MM.1S (cell line): Measurements from ENCODE around the gene WDR82.

Experiments
- DNase-seq: peaks from one replicate; pipeline ENCODE4 v3.0.0-alpha.2; 2015
- H2AFZ ChIP-seq: fragments of 300-600 bp; sonication (generic); 2 replicates; pipeline ENCODE4 v1.6.0; 2016; ENCODE audit warnings: antibody characterized with exemption, low read length
- H3F3A ChIP-seq: fragments of 300-600 bp; sonication (generic); 2 replicates; pipeline ENCODE4 v1.6.1; 2016; ENCODE audit warnings: mild to moderate bottlenecking, antibody characterized with exemption, low read length, moderate library complexity, mixed read lengths; ENCODE audit not compliant: insufficient read depth
- H3K27ac ChIP-seq: fragments of 300-600 bp; sonication (generic); 2 replicates; pipeline ENCODE4 v1.5.1; 2016; ENCODE audit warnings: mild to moderate bottlenecking, low read length
- H3K27me3 ChIP-seq: fragments of 300-600 bp; sonication (generic); replicated peaks from 2 replicates; pipeline ENCODE4 v1.6.0; 2016; ENCODE audit warnings: low read length; ENCODE audit not compliant: insufficient read depth
- H3K36me3 ChIP-seq: fragments of 300-600 bp; sonication (generic); replicated peaks from 2 replicates; pipeline ENCODE4 v1.6.1; 2016; ENCODE audit warnings: mild to moderate bottlenecking, low read length, mixed read lengths; ENCODE audit not compliant: insufficient read depth
- H3K4me1 ChIP-seq: fragments of 300-600 bp; sonication (generic); 2 replicates; pipeline ENCODE4 v1.6.1; 2016; ENCODE audit warnings: low read length, mixed read lengths
- H3K4me2 ChIP-seq: fragments of 300-600 bp; sonication (generic); 2 replicates; pipeline ENCODE4 v1.6.0; 2016; ENCODE audit warnings: low read depth, low read length
- H3K4me3 ChIP-seq: fragments of 300-600 bp; sonication (generic); 2 replicates; pipeline ENCODE4 v1.5.1; 2016; ENCODE audit warnings: low read length, mixed read lengths
- H3K79me2 ChIP-seq: fragments of 300-600 bp; sonication (generic); 2 replicates; pipeline ENCODE4 v1.6.1; 2016; ENCODE audit warnings: mixed run types, low read length, mixed read lengths
- H3K9ac ChIP-seq: fragments of 300-600 bp; sonication (generic); 2 replicates; pipeline ENCODE4 v1.6.1; 2016; ENCODE audit warnings: low read length, mixed read lengths
- H3K9me2 ChIP-seq: fragments of 300-600 bp; sonication (generic); replicated peaks from 2 replicates; pipeline ENCODE4 v1.6.1; 2016; ENCODE audit warnings: mild to moderate bottlenecking, low read length, mixed read lengths; ENCODE audit not compliant: insufficient read depth
- H3K9me3 ChIP-seq: fragments of 300-600 bp; sonication (generic); replicated peaks from 2 replicates; pipeline ENCODE4 v1.6.1; 2016; ENCODE audit warnings: mild to moderate bottlenecking, low read length, mixed read lengths; ENCODE audit not compliant: insufficient read depth
- H4K20me1 ChIP-seq: fragments of 300-600 bp; sonication (generic); 2 replicates; pipeline ENCODE4 v1.6.1; 2016; ENCODE audit warnings: mild to moderate bottlenecking, low read length, moderate library complexity, mixed read lengths; ENCODE audit not compliant: insufficient read depth
- EZH2 ChIP-seq: fragments of 300-600 bp; sonication (generic); optimal IDR thresholded peaks from 2 replicates; pipeline ENCODE3; 2017; ENCODE audit warnings: low read depth, mild to moderate bottlenecking, antibody characterized with exemption, low read length, mixed read lengths
- EZH2phosphoT487 ChIP-seq: fragments of 300-600 bp; sonication (generic); IDR thresholded peaks from 2 replicates; pipeline ENCODE4 v1.6.1; 2018; ENCODE audit warnings: antibody characterized with exemption, low read length
- TF ChIP-seq, protein P1 (sequence below): fragments of 300-600 bp; sonication (generic); IDR thresholded peaks from 2 replicates; pipeline ENCODE4 v1.5.1; 2016; ENCODE audit warnings: antibody characterized with exemption, low read length, mixed read lengths

Gene WDR82

GRCh38 chr3:52230461-52230860, 48.0 kb downstream of the WDR82 start:
- Histone ChIP-seq H3F3A (peaks cover under 1% of the 10 kb centered on the region; the same call in 1 of the 2 replicates), H3K4me1 (peaks cover 14% of the 10 kb centered on the region), H3K4me3 (no peak overlapping the region), H3K9ac (no peak overlapping the region), H2AFZ (no peak overlapping the region), H3K27ac (no peak overlapping the region), H4K20me1 (no peaks in the 10 kb centered on the region), H3K27me3 (no peaks in the 10 kb centered on the region), H3K4me2 (no peak overlapping the region), H3K9me2 (no peaks in the 10 kb centered on the region), H3K79me2 (0 out of 2 replicates have a peak, but pooled peaks cover 3% of the 10 kb centered on the region), H3K36me3 (no peaks in the 10 kb centered on the region), H3K9me3 (no peaks in the 10 kb centered on the region)
- DNase-seq = no peak
- TF ChIP-seq EZH2phosphoT487 (no peak), EZH2 (no peak)
- TF ChIP-seq, protein P1, sequence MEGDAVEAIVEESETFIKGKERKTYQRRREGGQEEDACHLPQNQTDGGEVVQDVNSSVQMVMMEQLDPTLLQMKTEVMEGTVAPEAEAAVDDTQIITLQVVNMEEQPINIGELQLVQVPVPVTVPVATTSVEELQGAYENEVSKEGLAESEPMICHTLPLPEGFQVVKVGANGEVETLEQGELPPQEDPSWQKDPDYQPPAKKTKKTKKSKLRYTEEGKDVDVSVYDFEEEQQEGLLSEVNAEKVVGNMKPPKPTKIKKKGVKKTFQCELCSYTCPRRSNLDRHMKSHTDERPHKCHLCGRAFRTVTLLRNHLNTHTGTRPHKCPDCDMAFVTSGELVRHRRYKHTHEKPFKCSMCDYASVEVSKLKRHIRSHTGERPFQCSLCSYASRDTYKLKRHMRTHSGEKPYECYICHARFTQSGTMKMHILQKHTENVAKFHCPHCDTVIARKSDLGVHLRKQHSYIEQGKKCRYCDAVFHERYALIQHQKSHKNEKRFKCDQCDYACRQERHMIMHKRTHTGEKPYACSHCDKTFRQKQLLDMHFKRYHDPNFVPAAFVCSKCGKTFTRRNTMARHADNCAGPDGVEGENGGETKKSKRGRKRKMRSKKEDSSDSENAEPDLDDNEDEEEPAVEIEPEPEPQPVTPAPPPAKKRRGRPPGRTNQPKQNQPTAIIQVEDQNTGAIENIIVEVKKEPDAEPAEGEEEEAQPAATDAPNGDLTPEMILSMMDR = no peak

DNA sequence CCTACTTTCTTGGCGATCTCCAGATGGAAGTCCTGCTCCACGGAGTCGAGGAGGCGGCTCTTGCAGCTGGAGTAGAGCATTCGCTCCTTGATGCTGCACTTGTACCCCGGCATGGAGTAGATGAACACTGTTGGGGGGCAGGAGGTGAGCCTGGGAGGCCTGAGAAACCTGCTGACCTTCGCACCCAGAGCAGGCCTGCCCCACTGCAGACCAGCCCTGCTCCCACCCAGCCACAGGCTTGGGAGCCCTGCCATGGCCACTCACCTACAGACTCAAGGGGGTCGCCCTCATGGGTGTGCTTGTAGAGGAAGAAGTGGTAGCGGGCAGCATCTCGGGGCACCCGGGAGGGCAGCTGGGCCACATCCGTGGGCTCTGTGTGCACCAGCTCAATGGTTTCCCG, 48.8 kb downstream of the WDR82 start:
- H3K9me2 ChIP-seq = no peaks in the 10 kb centered on the region
- H4K20me1 ChIP-seq = no peaks in the 10 kb centered on the region

DNA sequence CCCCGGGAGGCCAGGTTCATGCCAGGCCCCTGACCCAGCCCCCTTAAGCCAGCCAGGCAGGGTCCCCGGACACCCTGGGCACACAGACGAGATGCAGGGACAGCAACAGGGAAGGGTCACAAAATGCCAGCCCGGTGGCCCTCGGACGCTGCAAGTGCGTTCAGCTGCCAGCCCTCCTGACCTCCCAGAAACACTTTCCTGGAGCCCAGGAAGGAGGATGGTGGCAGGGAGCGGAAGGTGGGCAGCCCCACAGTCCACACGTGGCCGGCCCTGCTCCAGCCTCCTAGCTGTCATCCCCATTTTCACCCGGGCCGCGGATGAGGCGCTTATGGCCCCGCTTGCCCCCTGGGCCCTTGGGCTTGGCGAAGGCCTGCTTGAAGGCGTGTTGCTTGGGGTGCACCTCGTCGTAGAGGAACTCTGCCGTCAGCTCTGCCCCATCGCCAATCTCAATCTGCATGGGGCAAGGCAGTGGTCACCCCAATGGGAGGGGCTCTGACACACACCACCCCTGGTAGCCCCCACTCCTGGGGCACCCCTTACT, 49.6 kb downstream of the WDR82 start:
- DNase-seq = no peak
- Histone ChIP-seq H3K4me1 (peaks cover 17% of the 10 kb centered on the region), H3K79me2 (0 out of 2 replicates have a peak, but pooled peaks cover 3% of the 10 kb centered on the region), H3K27me3 (no peaks in the 10 kb centered on the region), H2AFZ (no peak overlapping the region), H3K27ac (no peak overlapping the region), H3F3A (peaks cover 2% of the 10 kb centered on the region; the same call in 1 of the 2 replicates), H4K20me1 (no peaks in the 10 kb centered on the region), H3K9me3 (no peaks in the 10 kb centered on the region), H3K36me3 (no peaks in the 10 kb centered on the region), H3K4me3 (no peak overlapping the region), H3K4me2 (no peak overlapping the region), H3K9me2 (no peaks in the 10 kb centered on the region), H3K9ac (no peak overlapping the region)
- TF ChIP-seq, protein P1 = no peak
- no peak for TF ChIP-seq EZH2phosphoT487
- no peak for TF ChIP-seq EZH2

More for the DNA sequence above, 48.8 kb downstream of the WDR82 start:
- Histone ChIP-seq H3K4me3 (no peak overlapping the region), H2AFZ (no peak overlapping the region), H3K4me1 (peaks cover 17% of the 10 kb centered on the region), H3K9me3 (no peaks in the 10 kb centered on the region), H3K36me3 (no peaks in the 10 kb centered on the region), H3K4me2 (no peak overlapping the region), H3K9ac (no peak overlapping the region), H3K27me3 (no peaks in the 10 kb centered on the region), H3K79me2 (0 out of 2 replicates have a peak, but pooled peaks cover 3% of the 10 kb centered on the region), H3K27ac (no peak overlapping the region), H3F3A (peaks cover 2% of the 10 kb centered on the region; the same call in 1 of the 2 replicates)
- TF ChIP-seq EZH2phosphoT487 (no peak), EZH2 (no peak)
- TF ChIP-seq, protein P1 = no peak
- DNase-seq = no peak
